Vagina (tissue), 2 donors: Measurements from ENCODE around the gene TXNRD1.

ENCODE experiments used
- CTCF ChIP-seq, 3 experiments: fragments of 450-650 bp in 2 of 3; fragments of 200-600 bp in 1 of 3; sonication (generic) in 1 of 3; IDR thresholded peaks; one replicate each; pipeline ENCODE4 v1.5.1; 2017 to 2019; ENCODE audit warnings: antibody characterized with exemption in 3 of 3, mild to moderate bottlenecking in 2 of 3, moderate library complexity in 2 of 3
- POLR2A ChIP-seq, 2 donors: fragments of 450-650 bp; IDR thresholded peaks; one replicate each; pipeline ENCODE4 v1.6.1; 2017; ENCODE audit warnings: antibody characterized with exemption in 2 of 2, mild to moderate bottlenecking in 2 of 2, moderate library complexity in 2 of 2
- POLR2AphosphoS5 ChIP-seq, 2 donors: sonication (generic); formaldehyde crosslinking; IDR thresholded peaks; one replicate each; pipeline ENCODE4 v1.9.0; 2017; ENCODE audit warnings: antibody characterized with exemption in 2 of 2, mild to moderate bottlenecking in 2 of 2, low read depth in 1 of 2; ENCODE audit not compliant: insufficient read depth in 1 of 2

GRCh38 chr12:104386461-104386860, 170.9 kb downstream of the TXNRD1 start:
- no peak for TF ChIP-seq POLR2AphosphoS5 (IDR thresholded peaks at IDR 0.05; ENCODE audit: insufficient read depth in 1 of 2, low read depth in 1 of 2)
- no peak for TF ChIP-seq CTCF (IDR thresholded peaks at IDR 0.05)
- no peak for TF ChIP-seq POLR2A (IDR thresholded peaks at IDR 0.05)
